GM12891 (cell line): ENCODE results near the gene GABBR1.

Experiments
- DNase-seq: peaks from one replicate; pipeline ENCODE4 v3.0.0; 2011; ENCODE audit warnings: low spot score; ENCODE audit not compliant: insufficient read length
- FAIRE-seq: peaks from 2 replicates; lab custom pipeline; 2011; peaks lifted over from hg19 to GRCh38; lab: Jason Lieb, UNC
- PAX5 ChIP-seq: IDR thresholded peaks from 2 replicates; pipeline ENCODE4 v1.6.1; 2011; ENCODE audit warnings: low read length, moderate library complexity, mild to moderate bottlenecking; ENCODE audit not compliant: insufficient read depth, severe bottlenecking
- POLR2A ChIP-seq: IDR thresholded peaks from 2 replicates; pipeline ENCODE4 v1.6.1; 2011; ENCODE audit warnings: low read depth, low read length, control low read depth
- POLR2AphosphoS5 ChIP-seq: IDR thresholded peaks from 2 replicates; pipeline ENCODE4 v1.6.1; 2011; ENCODE audit warnings: low read depth, low read length, control low read depth
- POU2F2 ChIP-seq: IDR thresholded peaks from 2 replicates; pipeline ENCODE4 v1.6.1; 2011; ENCODE audit warnings: low read depth, mild to moderate bottlenecking, control low read depth, low read length, moderate library complexity
- SPI1 ChIP-seq: IDR thresholded peaks from 2 replicates; pipeline ENCODE4 v1.6.1; 2011; ENCODE audit warnings: low read depth, low read length, control low read depth
- TAF1 ChIP-seq: IDR thresholded peaks from 2 replicates; pipeline ENCODE4 v1.6.1; 2011; ENCODE audit warnings: low read depth, low read length, control low read depth

Gene GABBR1

DNA sequence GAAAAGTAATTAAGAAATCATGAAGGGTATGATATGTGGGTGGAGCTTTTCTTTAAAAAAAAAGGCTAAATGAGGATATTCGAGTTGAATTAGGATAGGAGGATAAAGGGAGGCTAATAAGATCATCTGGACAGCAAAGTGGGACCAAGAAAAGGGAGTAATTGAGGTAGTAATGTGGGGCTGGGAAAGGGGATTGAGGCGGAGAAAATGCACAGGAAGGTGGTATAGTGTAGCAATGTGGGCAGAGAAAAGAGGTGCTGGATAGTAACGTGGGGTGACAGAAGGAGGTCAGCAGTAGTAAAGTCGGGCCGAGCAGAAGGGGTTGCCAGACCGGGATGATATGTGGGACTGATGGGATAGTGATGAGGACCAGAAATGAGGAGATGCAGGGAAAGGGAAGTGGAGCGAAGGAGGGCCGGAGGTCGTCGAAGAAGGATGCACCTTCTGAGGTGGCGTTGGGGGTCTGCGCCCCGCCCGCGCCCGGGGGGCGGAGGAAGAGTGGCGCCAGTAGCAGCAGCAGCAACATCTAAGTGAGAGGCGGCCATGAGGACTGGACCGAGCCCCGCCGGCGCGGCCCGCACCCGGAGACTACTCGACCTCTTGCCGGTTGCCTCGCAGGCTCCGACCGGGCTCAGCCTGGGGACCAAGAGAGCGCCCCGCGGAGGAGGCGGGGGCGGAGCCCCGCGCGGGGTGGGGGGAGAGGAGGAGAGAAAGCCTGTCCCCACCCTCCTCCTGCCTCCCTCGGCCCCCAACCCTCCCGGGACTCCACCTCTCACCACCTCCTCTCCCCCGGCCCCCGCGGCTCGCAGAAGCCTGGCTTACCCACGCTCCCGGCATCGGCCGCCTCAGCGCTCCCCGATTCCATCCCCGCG lies 887 bp downstream of the GABBR1 start:
- FAIRE-seq (peak; percentile 72), DNase-seq (peak; percentile 51)
- TF ChIP-seq SPI1 (no peak), POLR2AphosphoS5 (no peak)

DNA sequence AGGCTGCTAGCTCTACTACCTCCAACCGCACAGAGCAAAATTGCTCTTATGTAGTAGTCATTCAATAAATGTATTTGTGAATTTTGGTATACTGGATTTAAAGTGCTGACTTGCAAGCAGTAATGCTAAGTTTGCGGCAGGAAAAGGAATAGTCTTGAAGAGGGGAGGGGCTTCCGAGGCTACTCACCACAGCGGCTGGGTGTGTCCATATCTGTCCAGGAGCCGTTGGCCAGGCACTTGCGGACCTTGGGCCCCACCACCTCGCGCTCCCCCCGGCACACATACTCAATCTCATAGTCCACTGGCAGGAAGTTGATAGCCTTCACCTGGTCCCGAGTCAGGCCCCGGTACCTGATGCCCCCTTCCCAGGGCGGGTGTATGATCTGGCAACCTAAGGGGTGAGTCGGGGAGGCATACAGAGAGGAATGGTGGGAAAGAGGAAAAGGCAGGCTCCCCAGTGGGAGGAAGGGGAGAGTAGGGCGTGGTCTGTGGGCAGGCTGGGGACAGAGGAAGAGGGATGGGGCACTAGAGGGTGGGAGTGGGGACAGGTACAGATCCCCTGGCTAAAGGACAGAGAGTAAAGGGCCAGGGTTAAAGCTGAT lies 1.7 kb downstream of the GABBR1 start:
- DNase-seq, result no peak
- no peak for FAIRE-seq
- TF ChIP-seq TAF1 (no peak), POLR2A (no peak)

DNA sequence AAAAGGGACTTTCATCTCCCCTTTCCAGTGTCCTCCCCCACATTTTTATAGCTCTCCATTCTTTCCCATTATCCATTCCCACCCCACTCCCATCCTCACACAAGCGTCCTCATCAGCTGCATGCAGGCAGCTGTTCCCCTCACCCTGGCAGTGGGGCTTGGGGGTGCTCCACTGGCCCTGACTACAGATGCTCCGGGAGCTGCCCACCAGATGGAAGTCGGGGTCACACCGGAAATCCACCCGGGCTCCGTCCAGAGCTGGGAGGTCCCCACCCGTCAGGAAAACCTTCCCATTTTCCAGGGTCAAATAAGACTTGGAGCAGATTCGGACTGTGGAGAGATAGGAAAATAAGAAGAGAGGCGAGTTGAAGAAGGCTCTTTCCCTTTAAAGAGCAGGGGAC lies 2.7 kb downstream of the GABBR1 start:
- FAIRE-seq (no peak), DNase-seq (no peak)
- no peak for TF ChIP-seq POU2F2
- TF ChIP-seq POLR2A, result no peak
- TF ChIP-seq POLR2AphosphoS5, result no peak
- no peak for TF ChIP-seq TAF1
- TF ChIP-seq PAX5, result no peak
- no peak for TF ChIP-seq SPI1

DNA sequence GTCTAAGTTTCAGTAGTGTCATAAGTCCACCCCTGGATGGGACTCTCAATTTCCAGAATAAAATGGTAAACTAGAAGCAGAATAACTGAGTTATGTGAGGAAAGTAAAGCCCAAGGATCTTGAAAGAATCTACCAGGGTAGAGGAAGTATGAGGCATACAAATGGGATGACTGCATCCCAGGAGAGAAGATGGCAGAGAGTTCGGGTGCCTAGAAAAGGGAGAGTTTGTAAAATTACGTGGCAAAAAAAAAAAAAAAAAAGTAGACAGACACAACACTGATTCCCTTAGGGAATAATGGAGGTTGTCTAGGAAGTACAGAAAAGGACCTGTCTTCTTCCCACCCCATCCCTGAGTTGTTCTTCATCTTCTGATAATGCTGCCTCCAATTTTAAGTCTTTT lies 3.4 kb downstream of the GABBR1 start:
- DNase-seq (no peak), FAIRE-seq (no peak)

DNA sequence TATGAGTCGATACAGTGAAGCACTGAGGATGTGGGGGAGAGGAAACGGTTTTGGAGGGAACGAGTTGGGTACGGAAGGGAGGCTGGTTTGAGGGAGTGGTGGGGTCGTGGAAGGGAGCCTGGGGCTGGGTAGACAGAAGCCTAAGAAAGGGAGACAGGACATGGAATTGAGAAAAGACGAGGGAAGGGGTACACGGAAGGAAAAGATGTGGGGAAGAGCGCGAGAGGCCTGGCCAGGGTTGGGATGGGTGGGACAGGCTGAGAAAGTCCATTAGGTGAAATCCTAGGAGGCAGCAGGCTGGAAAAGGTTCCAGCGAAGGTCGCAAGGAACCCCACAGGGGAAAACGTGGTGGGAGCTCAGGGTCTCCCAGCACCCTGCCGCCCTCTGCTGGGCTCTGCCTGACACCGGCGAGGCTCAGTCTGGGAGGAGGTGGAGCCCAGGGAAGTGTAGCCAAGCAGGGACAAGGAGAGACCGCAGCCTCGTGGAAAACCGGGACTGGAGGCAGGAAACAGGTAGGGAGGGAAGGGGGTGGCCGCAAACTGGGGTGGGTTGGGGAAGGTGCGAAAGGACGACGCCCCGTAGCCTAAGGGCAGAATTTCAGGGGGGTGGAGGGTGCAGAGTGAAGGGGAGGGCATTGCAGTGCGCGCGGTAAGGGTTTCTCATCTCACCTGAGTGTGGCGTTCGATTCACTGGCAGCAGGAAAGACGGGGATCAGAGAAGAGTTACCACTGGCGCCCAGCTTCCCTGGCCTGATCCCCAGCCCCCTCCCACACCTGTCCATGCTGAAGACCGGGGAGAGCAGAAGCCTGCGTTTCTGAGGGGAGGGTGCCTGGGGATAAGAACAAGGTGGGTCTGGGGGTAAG lies 4.3 kb downstream of the GABBR1 start:
- FAIRE-seq, result peak; percentile 69
- TF ChIP-seq PAX5 (no peak), POLR2AphosphoS5 (no peak), POU2F2 (no peak), POLR2A (no peak), SPI1 (no peak)
- DNase-seq, result peak; percentile 68

More for the DNA sequence above, 3.4 kb downstream of the GABBR1 start:
- TF ChIP-seq POLR2AphosphoS5 (no peak), POLR2A (no peak), SPI1 (no peak), POU2F2 (no peak), TAF1 (no peak), PAX5 (no peak)

DNA sequence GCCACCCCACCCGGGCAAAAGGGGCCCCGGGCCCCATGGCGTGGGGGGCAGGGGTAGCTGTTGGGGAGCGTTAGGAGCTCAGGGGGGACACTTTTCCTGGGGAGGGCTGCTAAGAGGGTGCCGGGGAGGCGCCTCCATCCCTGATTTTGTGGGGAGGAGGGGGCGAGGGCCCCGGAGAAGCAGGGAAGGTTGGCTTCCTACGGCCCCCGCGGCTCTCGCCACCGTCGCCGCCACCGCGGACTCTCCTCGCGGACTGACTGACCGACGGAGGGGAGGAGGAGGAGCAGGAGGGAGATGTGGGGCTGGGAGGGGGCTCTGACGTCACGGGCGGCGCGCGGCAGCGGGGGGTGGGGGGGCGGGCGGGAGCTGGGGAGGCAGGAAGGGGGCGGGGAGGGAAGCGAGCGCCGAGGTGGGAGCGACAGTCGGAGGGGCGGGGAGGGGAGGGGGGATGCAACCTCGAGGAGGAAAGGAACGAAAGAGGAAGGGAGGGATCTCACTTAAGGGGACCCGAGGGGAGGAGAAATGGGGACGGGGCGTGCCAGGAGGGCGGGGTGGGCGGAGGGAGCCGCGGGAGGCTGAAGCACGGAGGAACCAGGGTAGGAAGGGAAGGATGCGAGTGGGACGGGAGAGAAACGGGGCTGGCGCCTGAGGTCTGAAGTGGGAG lies 5.1 kb downstream of the GABBR1 start:
- TF ChIP-seq TAF1, result no peak
- no peak for TF ChIP-seq SPI1
- no peak for TF ChIP-seq PAX5
- TF ChIP-seq POU2F2, result no peak
- no peak for TF ChIP-seq POLR2A
- TF ChIP-seq POLR2AphosphoS5, result no peak
- peak; percentile 49 for DNase-seq
- FAIRE-seq, result peak; percentile 41

DNA sequence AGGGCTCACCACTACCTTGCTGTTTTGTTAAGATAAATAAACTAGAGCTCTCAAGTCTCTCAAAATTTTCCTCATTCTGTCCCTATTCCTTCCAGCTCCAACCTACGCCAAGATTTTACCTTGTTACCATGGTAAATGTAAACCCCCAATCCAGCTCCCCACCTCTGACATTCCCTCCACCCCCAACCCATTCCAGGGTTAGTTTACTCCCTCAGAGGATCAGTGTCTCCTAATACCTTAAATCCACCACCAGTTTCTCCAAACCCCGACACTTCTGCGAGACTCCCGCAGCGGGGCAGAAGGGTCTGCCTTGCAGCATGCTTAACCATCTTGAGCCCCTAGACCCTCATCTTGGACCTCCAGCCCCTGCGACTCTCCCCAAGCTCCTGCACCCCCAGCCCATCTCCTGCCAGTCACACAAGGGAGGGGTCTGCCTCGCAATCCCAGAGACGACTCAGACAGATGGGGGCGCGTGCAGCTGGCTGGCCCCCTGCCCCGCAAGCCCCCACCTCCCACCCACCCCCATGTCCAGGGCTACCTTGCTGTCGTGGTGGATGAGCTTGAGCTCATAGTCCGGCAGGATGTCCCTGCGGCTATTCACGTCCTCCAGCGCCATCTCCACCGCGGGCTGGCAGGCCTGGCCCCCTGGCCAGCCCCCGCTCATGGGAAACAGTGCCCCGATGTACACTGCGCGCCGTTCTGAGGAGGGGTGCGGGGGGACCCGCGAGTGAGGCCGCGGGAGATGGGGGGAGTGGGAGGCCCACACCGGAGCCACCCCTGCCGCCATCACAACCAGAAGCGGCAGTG lies 5.8 kb downstream of the GABBR1 start:
- TF ChIP-seq PAX5 (no peak), SPI1 (no peak), POLR2A (no peak), POU2F2 (no peak), POLR2AphosphoS5 (no peak), TAF1 (no peak)
- no peak for DNase-seq
- no peak for FAIRE-seq

DNA sequence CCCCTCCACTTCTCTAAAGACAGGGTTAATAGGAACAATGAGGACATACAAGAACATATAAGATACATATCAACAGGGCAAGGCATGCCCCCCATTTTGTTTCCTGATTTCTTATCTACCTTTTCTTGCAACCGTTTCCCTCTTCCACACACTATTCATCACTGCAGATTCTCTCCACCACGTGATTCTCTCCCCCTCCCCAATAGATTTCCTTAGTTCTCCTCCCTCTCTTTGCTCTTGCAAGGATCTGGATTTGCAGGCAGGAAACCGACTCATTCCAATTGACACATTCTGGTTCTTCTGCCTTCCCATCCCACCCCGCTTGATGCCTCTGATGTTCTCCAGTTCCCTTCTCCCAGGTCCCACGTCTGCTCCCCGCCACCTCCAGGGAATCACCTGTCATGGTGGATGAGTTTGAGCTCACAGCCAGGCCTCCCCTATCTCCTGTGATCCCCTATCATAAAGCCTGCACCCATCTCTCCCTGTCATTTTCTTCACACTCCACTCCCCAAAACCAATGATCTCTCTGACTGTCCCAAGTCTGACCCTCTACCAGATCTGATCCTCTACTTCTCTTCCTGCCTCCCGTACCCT lies 7.5 kb downstream of the GABBR1 start:
- DNase-seq (no peak), FAIRE-seq (no peak)
- TF ChIP-seq POLR2A (no peak), TAF1 (no peak), POU2F2 (no peak), POLR2AphosphoS5 (no peak), SPI1 (no peak), PAX5 (no peak)
